CD4-positive, alpha-beta T cell (primary cell): Measurements from ENCODE around the gene TRAFD1. TPM values are rescaled to one million over a fixed set of nuclear protein-coding genes. Genes with fewer than 3 reads are reported as not detected.

Source experiments
- ATAC-seq: fragments of 200-7000 bp; cut with Tn5 transposase; one replicate; pipeline ENCODE4 v1.10.0; 2022; ENCODE audit warnings: mild to moderate bottlenecking; ENCODE audit not compliant: poor library complexity
- CTCF ChIA-PET: fragments of 350-600 bp; sonication (Branson Sonifier 250); formaldehyde crosslinking; loops from one replicate; lab custom pipeline; 2021; ENCODE audit warnings: antibody characterized with exemption, inconsistent platforms; lab: Charles Lee
- POLR2A ChIA-PET: fragments of 350-600 bp; sonication (Branson Sonifier 250); formaldehyde crosslinking; loops from one replicate; lab custom pipeline; 2021; ENCODE audit warnings: antibody characterized with exemption, inconsistent platforms; lab: Charles Lee
- DNase-seq, 14 experiments: peaks; one replicate each; pipeline ENCODE4 v3.0.0-alpha.2; 2013 to 2020; ENCODE audit warnings: mixed read lengths in 2 of 14
- H3K27ac ChIP-seq, 2 donors: one replicate each; pipeline versions ENCODE4 v1.5.1 to v1.7.0; 2013; ENCODE audit warnings: low read length in 2 of 2, low read depth in 1 of 2, mild to moderate bottlenecking in 1 of 2
- H3K27me3 ChIP-seq, 2 experiments: 1 replicate in 1 of 2; 2 replicates in 1 of 2; pipeline versions ENCODE4 v1.6.1 to v1.7.0; 2013; ENCODE audit warnings: low read length in 2 of 2, control low read depth in 1 of 2, mild to moderate bottlenecking in 1 of 2, moderate library complexity in 1 of 2; ENCODE audit not compliant: insufficient read depth in 2 of 2, control insufficient read depth in 1 of 2
- H3K36me3 ChIP-seq: one replicate; pipeline ENCODE4 v1.6.1; 2013; ENCODE audit warnings: low read length, control low read depth; ENCODE audit not compliant: insufficient read depth
- H3K4me1 ChIP-seq: one replicate; pipeline ENCODE4 v1.6.1; 2013; ENCODE audit warnings: low read length, control low read depth; ENCODE audit not compliant: insufficient read depth
- H3K4me3 ChIP-seq: one replicate; pipeline ENCODE4 v1.5.1; 2013; ENCODE audit warnings: mild to moderate bottlenecking, low read length, moderate library complexity
- H3K9me3 ChIP-seq, 2 experiments: 1 replicate in 1 of 2; 2 replicates in 1 of 2; pipeline versions ENCODE4 v1.6.1 to v1.7.0; 2013; ENCODE audit warnings: low read length in 2 of 2, mild to moderate bottlenecking in 2 of 2, control low read depth in 1 of 2, moderate library complexity in 1 of 2; ENCODE audit not compliant: control insufficient read depth in 1 of 2, insufficient read depth in 1 of 2
- H3K27ac Mint-ChIP-seq: one replicate; pipeline ENCODE4 v1.8.0; 2020; ENCODE audit warnings: mixed read lengths
- H3K27me3 Mint-ChIP-seq: one replicate; pipeline ENCODE4 v1.8.0; 2021; ENCODE audit warnings: mixed read lengths
- H3K36me3 Mint-ChIP-seq: one replicate; pipeline ENCODE4 v1.8.0; 2021; ENCODE audit warnings: low read depth, mixed read lengths
- H3K4me1 Mint-ChIP-seq: one replicate; pipeline ENCODE4 v1.8.0; 2021; ENCODE audit warnings: low read depth, mixed read lengths
- H3K4me3 Mint-ChIP-seq: one replicate; pipeline ENCODE4 v1.8.0; 2020; ENCODE audit warnings: mild to moderate bottlenecking, mixed read lengths
- H3K9me3 Mint-ChIP-seq: one replicate; pipeline ENCODE4 v1.8.0; 2020; ENCODE audit warnings: mixed read lengths
- intact Hi-C, 2 experiments: fragments of 100-400 bp; cut with DNase I in 1 of 2; cut with micrococcal nuclease in 1 of 2; formaldehyde crosslinking; loops; one replicate each; pipeline versions ENCODE4 v1.15.1 to v1.9.0; 2023 to 2025; cut with DNase I, micrococcal nuclease
- total RNA-seq, 174 experiments: library from RNA in 2 of 174; stranded (reverse) in 2 of 174; gene quantifications; one replicate each; pipeline ENCODE4 v1.2.3 and lab custom pipeline; 2021 to 2026
- TF ChIP-seq, protein P1 (sequence below): fragments of 200-600 bp; IDR thresholded peaks from one replicate; pipeline ENCODE4 v1.8.0; 2022; ENCODE audit warnings: antibody characterized with exemption, mild to moderate bottlenecking

TRAFD1 gene
- total RNA-seq, 2 experiments from 2014 or later, result 19.6 to 20.4 TPM

GRCh38 chr12:112112409-112113133 lies 12.8 kb upstream of the TRAFD1 start:
- Mint-ChIP-seq H3K27me3 (no peaks in the 10 kb centered on the region), H3K4me1 (peaks cover 26% of the 10 kb centered on the region), H3K36me3 (peaks cover 13% of the 10 kb centered on the region), H3K27ac (no peak overlapping the region), H3K9me3 (no peaks in the 10 kb centered on the region), H3K4me3 (peak overlapping the region; percentile 27)
- no peak overlapping the region for H3K27ac ChIP-seq
- POLR2A ChIA-PET, result no interaction called here
- no peaks in the 10 kb centered on the region for H3K9me3 ChIP-seq
- CTCF ChIA-PET, result interaction anchor here (1.5 kb wide), 1 partner anchor 18 kb away, joined by 3 read pairs; no protein-coding TSS in a partner anchor
- intact Hi-C loops, result no loop called here
- peaks cover 20% of the 10 kb centered on the region for H3K4me1 ChIP-seq
- H3K4me3 ChIP-seq, result no peak overlapping the region
- H3K27me3 ChIP-seq, result no peaks in the 10 kb centered on the region
- no peaks in the 10 kb centered on the region for H3K36me3 ChIP-seq
- TF ChIP-seq, protein P1, sequence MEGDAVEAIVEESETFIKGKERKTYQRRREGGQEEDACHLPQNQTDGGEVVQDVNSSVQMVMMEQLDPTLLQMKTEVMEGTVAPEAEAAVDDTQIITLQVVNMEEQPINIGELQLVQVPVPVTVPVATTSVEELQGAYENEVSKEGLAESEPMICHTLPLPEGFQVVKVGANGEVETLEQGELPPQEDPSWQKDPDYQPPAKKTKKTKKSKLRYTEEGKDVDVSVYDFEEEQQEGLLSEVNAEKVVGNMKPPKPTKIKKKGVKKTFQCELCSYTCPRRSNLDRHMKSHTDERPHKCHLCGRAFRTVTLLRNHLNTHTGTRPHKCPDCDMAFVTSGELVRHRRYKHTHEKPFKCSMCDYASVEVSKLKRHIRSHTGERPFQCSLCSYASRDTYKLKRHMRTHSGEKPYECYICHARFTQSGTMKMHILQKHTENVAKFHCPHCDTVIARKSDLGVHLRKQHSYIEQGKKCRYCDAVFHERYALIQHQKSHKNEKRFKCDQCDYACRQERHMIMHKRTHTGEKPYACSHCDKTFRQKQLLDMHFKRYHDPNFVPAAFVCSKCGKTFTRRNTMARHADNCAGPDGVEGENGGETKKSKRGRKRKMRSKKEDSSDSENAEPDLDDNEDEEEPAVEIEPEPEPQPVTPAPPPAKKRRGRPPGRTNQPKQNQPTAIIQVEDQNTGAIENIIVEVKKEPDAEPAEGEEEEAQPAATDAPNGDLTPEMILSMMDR, result no peak
- ATAC-seq, result no peak
- DNase-seq, result no peak

GRCh38 chr12:112115259-112116045 lies 9.9 kb upstream of the TRAFD1 start:
- no peaks in the 10 kb centered on the region for H3K9me3 Mint-ChIP-seq
- Histone ChIP-seq H3K27me3 (no peaks in the 10 kb centered on the region), H3K9me3 (no peaks in the 10 kb centered on the region), H3K4me3 (no peak overlapping the region), H3K36me3 (no peaks in the 10 kb centered on the region), H3K4me1 (peaks cover 7% of the 10 kb centered on the region), H3K27ac (no peak overlapping the region)
- H3K4me3 Mint-ChIP-seq, result no peak overlapping the region
- CTCF ChIA-PET, result no interaction called here
- ATAC-seq (no peak), DNase-seq (no peak)
- TF ChIP-seq, protein P1, result no peak
- H3K27ac Mint-ChIP-seq, result no peak overlapping the region
- peaks cover 9% of the 10 kb centered on the region for H3K4me1 Mint-ChIP-seq
- POLR2A ChIA-PET, result interaction anchor here (1.0 to 2.3 kb wide), 2 partner anchors 10 to 15 kb away, joined by 3 to 10 read pairs; partner anchors contain the start of gene TRAFD1
- H3K36me3 Mint-ChIP-seq, result no peaks in the 10 kb centered on the region
- no peaks in the 10 kb centered on the region for H3K27me3 Mint-ChIP-seq
- intact Hi-C loops, result no loop called here

GRCh38 chr12:112116232-112117060 lies 8.9 kb upstream of the TRAFD1 start:
- H3K27ac ChIP-seq, result no peak overlapping the region
- Mint-ChIP-seq H3K36me3 (no peaks in the 10 kb centered on the region), H3K27ac (no peak overlapping the region), H3K27me3 (no peaks in the 10 kb centered on the region), H3K9me3 (no peaks in the 10 kb centered on the region), H3K4me1 (peaks cover 9% of the 10 kb centered on the region), H3K4me3 (no peak overlapping the region)
- ChIA-PET CTCF (no interaction called here), POLR2A (interaction anchor here (1.1 to 2.3 kb wide), 3 partner anchors 9 to 102 kb away, joined by 3 to 10 read pairs (median 6); partner anchors contain the start of gene TRAFD1)
- intact Hi-C loops, result no loop called here
- H3K4me1 ChIP-seq, result peaks cover 7% of the 10 kb centered on the region
- TF ChIP-seq, protein P1, result no peak
- H3K4me3 ChIP-seq, result no peak overlapping the region
- no peaks in the 10 kb centered on the region for H3K36me3 ChIP-seq
- DNase-seq (peak in 5 of 14 experiments; percentile 25 to 48 (median 30)), ATAC-seq (peak; percentile 39)
- no peaks in the 10 kb centered on the region for H3K27me3 ChIP-seq
- no peaks in the 10 kb centered on the region for H3K9me3 ChIP-seq
